Measurements from ENCODE around the gene MPZL1.

Gene MPZL1

DNA sequence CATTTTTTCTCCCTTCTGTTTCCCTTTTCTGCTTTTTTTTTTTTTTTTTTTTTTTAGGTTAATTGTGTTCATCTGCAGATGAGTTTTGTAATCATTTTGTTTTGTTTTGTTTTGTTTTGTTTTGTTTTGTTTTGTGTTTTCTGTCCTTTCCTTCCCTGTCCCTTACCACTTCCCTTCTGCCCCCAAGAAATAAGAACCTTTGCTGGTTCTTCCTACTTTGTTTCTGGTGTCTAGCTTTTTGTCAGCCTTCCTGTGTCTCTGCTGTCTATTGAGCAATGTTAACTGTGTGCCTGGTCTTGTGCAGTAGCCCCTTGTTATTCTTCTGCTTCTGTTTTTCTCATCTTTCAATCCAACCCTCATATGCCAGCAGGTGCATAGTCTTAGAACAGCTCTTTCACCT is 46.0 kb downstream of the MPZL1 start:
- TF ChIP-seq CTCF (IDR thresholded peaks at IDR 0.05) = no peak

GRCh38 chr1:167770127-167770526 is 48.3 kb downstream of the MPZL1 start:
- no peak for TF ChIP-seq CTCF (IDR thresholded peaks at IDR 0.05)

- no peak for TF ChIP-seq CTCF (IDR thresholded peaks at IDR 0.05)
These were observed 50.7 kb downstream of the MPZL1 start for GRCh38 chr1:167772436-167772835.

DNA sequence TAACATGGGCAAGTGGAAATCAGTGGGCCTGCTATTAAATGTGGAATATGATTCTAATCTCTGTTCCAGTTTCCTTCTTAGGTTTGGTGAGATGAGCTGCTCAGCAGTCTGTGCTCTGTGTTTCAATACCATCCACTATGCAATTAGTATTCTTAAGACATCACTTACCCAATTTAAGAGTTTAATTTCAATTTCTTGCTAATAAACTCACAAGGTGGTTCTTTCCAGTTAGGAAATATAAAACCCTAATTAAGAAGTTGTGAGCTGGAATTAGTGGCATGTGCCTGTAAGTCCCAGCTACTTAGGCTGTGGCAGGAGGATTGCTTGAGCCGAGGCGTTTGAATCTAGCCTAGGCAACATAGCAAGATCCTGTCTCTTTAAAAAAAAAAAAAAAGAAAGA is 51.7 kb downstream of the MPZL1 start:
- no peak for TF ChIP-seq CTCF (IDR thresholded peaks at IDR 0.05)

GRCh38 chr1:167774710-167775109 is 52.9 kb downstream of the MPZL1 start:
- TF ChIP-seq CTCF (IDR thresholded peaks at IDR 0.05) = no peak

GRCh38 chr1:167775178-167775577 is 53.4 kb downstream of the MPZL1 start:
- TF ChIP-seq CTCF (IDR thresholded peaks at IDR 0.05) = no peak

DNA sequence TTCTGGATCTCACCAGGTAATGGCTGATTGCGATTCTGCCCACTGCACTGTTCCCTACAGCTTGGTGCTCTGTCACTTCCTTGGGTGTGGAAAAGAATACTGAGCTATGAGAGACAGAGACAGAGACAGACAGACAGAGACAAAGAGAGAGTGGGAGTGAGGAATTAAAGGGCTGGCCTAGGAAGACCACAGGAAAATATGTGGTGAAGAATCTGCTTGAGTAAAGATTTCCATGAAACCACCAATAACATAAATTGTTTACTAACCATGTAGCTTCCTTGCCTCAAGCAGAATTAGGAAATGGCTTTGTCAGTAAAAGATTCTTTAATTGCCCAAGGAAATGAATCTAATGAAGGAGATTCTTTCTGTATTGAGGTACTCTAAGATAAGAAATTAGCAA is 54.4 kb downstream of the MPZL1 start:
- TF ChIP-seq CTCF (IDR thresholded peaks at IDR 0.05) = no peak

- no peak for TF ChIP-seq CTCF (IDR thresholded peaks at IDR 0.05)
These were observed 55.0 kb downstream of the MPZL1 start for GRCh38 chr1:167776616-167777268.

Measured in LNCAP (cell line).